NCI-H146 (cell line): Measurements from ENCODE around the gene TEAD4.
"Not testable (repeated sequence)": the region's sequence is repeated elsewhere in the genome, so short reads cannot be mapped to it uniquely, and the experiment has no call there.

Source experiments
- DNase-seq: peaks from one replicate; lab custom pipeline; 2025; lab: John Stamatoyannopoulos, UW

TEAD4 gene

DNA sequence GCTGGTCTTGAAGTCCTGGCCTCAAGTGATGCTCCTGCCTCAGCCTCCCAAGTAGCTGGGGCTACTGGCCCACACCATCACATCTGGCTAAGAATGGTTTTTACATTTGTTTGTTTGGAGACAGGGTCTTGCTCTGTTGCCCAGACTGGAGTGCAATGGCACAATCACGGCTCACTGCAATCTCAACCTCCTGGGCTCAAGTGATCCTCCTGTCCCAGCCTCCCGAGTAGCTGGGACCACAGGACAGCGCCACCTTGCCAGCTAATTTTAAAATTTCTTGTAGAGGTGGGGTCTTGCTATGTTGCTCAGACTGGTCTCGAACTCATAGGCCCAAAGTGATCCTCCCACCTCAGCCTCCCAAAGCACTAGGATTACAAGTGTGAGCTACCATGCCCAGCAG, 89.3 kb downstream of the TEAD4 start:
- no peak for DNase-seq

DNA sequence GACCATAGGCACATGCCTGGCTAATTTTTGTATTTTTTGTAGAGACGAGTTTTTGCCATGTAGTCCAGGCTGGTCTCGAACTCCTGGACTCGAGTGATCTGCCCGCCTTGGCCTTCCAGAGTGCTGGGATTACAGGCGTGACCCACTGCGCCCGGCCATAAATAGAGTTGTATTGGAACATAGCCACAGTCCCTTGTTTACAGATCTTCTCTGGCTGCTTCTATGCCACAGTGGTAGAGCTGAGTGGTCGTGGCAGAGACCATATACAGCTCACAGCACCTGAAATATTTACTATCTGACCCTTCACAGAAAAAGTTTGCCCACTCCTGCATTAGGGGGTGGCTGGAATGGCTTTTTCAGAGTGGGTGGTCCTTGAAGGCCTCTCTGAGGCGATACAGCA, 90.0 kb downstream of the TEAD4 start:
- no peak for DNase-seq

DNA sequence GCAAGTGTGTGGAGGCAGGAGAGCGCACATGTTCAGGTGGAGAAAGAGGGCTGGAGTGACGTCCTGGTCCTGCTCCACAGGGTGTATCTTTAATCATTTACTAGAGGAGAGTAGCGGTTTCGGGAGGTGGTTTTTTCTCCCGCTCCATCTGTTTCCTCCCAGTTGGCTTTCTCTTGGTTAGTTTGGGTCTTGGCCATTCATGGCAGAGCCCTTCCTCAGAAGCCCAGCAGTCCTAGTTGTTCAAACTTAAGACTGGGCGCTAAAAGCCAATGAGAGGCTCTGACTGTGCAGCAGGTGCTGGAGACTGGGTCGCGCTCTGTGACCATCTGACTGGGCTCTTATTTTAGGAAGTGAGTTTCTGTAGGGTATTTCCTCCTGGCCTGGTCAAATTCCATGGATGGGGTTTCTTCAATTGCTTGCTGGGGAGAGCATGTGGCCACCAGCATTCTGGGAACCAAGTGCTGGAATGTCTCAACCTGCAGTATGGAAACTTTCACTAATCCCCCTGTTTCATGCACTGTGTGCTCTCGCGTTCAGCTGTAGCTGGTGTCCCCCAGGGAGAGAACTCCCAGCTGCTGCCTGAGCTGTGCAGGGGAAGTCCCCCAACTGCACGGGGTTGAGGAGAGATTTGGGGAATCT, 90.5 kb downstream of the TEAD4 start:
- no peak for DNase-seq

GRCh38 chr12:3054374-3054773, 95.2 kb downstream of the TEAD4 start:
- no peak for DNase-seq

GRCh38 chr12:3055026-3055703, 96.0 kb downstream of the TEAD4 start:
- DNase-seq: no peak

DNA sequence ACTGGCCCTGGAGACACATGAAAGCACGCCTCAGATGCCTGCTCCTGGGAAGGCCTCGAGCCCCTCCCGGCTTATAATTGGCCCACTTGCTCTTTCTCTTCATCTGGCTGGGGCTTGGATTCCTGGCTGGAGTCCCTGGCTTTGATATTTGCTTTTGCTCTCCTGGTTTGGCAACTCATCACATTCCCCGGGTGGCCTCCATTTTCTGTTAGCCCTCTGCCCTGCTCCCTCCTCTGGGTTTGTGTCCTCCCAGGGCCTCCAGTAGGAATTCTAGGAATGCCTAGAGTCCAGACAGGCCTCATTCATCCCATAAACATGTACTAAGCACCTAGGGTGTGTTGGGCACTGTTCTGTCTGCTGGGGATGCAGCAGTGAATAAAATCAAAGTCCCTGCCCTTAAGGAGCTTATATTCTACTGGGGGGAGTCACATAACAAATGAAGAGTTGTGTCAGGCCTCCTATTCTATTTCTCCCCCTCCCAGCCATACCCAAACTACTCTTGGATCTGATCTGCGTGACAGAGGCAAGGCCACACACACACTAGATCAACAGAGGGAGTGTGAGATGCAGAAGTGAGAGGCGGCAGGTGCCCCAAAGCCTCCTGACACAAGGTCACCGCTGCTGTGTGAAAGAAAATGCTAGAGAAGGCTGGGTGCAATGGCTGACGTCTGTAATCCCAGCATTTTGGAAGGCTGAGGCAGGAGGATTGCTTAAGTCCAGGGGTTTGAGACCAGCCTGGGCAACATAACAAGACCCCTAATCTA, 96.7 kb downstream of the TEAD4 start:
- no peak for DNase-seq

DNA sequence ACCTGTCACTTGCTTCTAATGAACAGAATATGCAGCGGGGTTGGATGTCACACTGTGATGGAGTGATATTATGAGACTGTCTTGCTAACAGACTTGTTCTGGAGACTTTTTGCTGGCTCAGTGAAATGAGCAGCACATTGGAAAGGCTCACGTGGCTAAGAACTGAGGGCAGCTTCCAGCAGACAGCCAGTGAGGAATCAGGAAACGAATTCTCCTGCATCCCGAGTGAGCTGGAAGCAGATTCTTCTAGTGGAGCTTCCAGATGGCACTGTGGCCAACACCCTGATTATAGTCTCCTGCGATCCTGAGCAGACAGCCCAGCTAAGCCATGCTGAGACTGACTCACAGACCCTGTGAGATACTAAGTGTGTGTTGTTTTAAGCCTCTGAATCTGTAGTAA, 101.9 kb downstream of the TEAD4 start:
- DNase-seq: no peak

GRCh38 chr12:3061501-3062215, 102.5 kb downstream of the TEAD4 start:
- no peak for DNase-seq

DNA sequence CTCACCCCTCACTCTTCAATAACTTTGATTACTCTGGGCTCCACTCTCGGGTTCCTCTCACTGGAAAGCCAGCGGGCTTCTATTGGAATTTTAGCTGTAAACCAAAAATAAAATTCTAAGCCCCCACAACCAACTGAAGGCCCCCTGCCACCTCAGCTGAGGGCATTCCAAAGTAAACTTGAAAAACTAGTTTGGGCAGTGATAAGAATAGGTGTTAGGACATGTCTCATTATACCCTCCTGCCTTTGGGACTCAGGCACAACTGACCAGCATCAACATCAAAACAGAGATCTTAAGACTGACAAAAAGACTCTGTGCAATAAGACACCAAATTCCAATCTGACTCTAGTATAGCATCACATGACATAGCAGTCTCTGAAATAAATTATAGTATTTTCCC, 106.1 kb downstream of the TEAD4 start:
- DNase-seq: no peak

DNA sequence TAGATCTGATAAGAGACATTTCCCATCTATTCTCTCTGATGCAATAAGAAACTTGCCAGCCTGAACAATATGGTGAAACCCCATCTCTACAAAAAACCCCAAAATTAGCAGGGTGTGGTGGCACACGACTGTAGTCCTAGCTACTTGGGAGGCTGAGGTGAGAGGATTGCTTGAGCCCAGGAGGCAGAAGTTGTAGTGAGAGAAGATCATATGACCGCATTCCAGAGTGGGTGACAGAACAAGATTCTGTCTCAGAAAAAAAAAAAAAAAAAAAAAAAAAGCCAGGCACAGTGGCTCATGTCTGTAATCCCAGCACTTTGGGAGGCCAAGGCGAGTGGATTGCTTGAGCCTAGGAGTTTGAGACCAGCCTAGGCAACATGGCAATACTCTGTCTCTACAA, 106.6 kb downstream of the TEAD4 start:
- not testable (repeated sequence) for DNase-seq

- DNase-seq: no peak
Observed at GRCh38 chr12:3069714-3070113, 110.5 kb downstream of the TEAD4 start.

DNA sequence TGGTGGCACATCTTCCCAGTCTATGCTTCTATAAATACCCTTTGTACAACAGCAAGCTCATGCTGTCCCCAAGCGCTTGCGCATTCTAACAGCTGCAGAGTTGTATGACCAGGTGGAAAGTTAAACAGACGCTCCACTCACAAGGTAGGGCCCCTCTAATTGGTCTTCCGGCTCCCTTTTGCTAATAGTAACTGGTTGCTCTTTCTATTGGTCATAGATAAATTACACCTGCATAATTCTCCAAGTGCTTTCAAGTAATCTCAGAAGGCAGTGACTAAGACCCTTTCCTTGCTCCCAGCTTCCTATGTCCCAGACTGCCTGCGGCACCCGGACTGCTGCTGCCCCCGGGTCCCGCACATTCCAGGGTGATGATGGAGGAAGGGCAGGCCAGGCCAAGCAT, 111.9 kb downstream of the TEAD4 start:
- peak; percentile 87 for DNase-seq

- no peak for DNase-seq
Observed at GRCh38 chr12:3071710-3072109, 112.5 kb downstream of the TEAD4 start.

- DNase-seq: peak; percentile 75
Observed at GRCh38 chr12:3073438-3074250, 114.4 kb downstream of the TEAD4 start.

DNA sequence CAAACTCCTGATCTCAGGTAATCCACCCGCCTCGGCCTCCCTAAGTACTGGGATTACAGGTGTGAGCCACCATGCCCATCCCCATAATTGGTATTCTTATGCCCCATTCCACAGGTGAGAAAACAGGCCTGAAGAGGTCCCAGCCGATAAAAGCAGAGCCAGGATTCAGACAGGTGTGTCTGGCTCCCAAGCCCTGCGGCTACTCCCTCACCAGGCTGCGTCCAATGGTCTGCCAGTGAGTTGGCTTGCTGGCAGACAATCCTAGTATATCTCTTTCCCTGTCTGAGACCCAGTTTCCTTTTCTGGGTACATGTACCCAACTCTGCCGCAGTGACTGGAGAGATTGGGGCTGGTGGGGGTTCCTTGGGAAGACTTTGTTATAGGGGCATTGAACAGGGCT, 116.1 kb downstream of the TEAD4 start:
- DNase-seq: no peak

- DNase-seq: peak; percentile 78
Observed at GRCh38 chr12:3076730-3077571, 117.8 kb downstream of the TEAD4 start, which contains the start of gene TSPAN9. Gene TSPAN9, plus strand, starts transcription at chr12:3077379. Its CDS starts 123,815 bp downstream, at chr12:3201194.

- no peak for DNase-seq
Observed at GRCh38 chr12:3077572-3078081, 118.4 kb downstream of the TEAD4 start.

DNA sequence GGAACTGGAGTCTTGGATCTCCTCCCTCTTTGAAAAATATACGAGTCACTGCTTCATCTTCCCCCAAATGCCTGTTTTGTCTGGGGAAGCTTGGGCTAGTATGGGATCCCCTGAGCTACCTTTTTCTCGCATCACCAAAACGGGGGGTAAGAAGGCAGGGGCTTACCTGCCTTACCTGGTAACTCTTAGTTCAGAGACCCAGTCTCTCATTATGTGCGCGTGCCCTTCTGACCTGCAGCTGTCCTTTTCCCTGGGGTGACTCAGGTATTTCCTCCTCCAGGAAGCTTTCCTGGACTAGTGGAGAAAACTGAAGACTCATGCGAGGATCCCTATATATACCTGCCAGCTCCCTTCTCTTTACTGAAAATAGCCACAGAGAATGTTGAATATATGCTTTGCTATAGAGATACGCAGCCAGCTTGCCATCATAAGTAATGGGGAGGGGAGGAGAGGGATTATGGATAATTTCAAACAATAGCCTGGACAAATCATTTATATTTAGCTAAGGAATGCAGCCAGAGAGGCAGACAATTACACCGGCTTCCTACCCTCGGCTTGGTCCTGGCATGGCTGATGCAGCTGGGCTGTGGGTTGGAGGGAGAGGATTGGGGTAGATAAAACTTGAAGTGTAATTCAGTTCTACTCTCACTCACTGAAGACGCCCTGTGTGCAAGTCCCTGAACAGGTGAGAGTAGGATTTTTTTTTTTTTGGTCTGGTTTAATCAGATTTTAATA, 119.1 kb downstream of the TEAD4 start:
- no peak for DNase-seq

GRCh38 chr12:3081091-3081490, 121.9 kb downstream of the TEAD4 start:
- DNase-seq: no peak

DNA sequence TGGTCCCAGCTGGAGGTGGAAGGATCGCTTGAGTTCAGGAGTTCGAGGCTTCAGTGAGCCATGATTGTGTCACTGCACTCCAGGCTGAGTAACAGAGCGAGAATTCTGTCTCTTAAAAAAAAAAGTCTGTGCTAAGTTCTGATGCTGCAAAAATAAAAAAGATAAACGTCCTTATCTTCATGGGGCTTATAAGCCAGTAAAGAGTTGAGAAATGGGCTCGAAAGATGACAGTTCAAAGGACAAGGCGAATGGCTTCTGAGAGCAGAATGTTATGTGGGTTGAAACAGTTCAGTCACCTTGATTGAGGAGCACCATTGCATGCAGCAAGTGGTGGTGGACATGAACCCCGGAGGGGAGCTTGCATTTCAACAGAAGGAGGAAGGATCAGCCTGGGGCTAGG, 122.7 kb downstream of the TEAD4 start:
- no peak for DNase-seq
